ENCODE results near the gene NLRP9. TPM values are rescaled to one million over a fixed set of nuclear protein-coding genes. Genes with fewer than 3 reads are reported as not detected.

The NLRP9 gene
- total RNA-seq, 1 experiment from 2014 or later: not detected

DNA sequence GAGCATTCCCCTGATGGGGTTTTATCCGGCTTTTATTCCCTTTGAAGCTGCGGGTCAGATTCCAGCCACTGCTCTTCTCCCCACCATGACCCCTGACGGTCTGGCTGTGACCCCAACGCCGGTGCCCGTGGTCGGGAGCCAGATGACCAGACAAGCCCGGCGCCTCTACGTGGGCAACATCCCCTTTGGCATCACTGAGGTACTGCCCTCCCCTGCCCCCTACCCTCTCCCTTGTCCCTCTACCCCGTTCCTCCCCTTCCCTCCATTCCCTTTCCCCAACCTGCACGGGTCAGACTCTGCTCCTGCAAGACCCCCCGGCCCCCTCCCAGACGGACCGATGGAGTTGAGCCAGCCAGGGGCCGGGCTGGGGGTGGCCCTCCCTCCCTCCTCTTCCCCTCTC is 77.2 kb downstream of the NLRP9 start:
- TF ChIP-seq ATF1 (CRISPR knock-in tag; IDR thresholded peaks at IDR 0.05) (no peak), NFATC4 (CRISPR knock-in tag; IDR thresholded peaks at IDR 0.05) (no peak), ESRRA (CRISPR knock-in tag; IDR thresholded peaks at IDR 0.05; ENCODE audit: borderline replicate concordance) (no peak), NR3C1 (CRISPR knock-in tag; conservative IDR thresholded peaks at IDR 0.05; ENCODE audit: low read depth) (no peak), NFE2L1 (CRISPR knock-in tag; IDR thresholded peaks at IDR 0.05) (no peak), CREM (CRISPR knock-in tag; IDR thresholded peaks at IDR 0.05) (no peak), MXD4 (CRISPR knock-in tag; IDR thresholded peaks at IDR 0.05; ENCODE audit: borderline replicate concordance) (no peak), NR2C2 (CRISPR knock-in tag; IDR thresholded peaks at IDR 0.05) (no peak), RELA (CRISPR knock-in tag; IDR thresholded peaks at IDR 0.05; ENCODE audit: borderline replicate concordance) (no peak)
- TF ChIP-seq, protein P1, sequence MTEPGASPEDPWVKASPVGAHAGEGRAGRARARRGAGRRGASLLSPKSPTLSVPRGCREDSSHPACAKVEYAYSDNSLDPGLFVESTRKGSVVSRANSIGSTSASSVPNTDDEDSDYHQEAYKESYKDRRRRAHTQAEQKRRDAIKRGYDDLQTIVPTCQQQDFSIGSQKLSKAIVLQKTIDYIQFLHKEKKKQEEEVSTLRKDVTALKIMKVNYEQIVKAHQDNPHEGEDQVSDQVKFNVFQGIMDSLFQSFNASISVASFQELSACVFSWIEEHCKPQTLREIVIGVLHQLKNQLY (CRISPR knock-in tag; IDR thresholded peaks at IDR 0.05): no peak
- TF ChIP-seq, protein P2, sequence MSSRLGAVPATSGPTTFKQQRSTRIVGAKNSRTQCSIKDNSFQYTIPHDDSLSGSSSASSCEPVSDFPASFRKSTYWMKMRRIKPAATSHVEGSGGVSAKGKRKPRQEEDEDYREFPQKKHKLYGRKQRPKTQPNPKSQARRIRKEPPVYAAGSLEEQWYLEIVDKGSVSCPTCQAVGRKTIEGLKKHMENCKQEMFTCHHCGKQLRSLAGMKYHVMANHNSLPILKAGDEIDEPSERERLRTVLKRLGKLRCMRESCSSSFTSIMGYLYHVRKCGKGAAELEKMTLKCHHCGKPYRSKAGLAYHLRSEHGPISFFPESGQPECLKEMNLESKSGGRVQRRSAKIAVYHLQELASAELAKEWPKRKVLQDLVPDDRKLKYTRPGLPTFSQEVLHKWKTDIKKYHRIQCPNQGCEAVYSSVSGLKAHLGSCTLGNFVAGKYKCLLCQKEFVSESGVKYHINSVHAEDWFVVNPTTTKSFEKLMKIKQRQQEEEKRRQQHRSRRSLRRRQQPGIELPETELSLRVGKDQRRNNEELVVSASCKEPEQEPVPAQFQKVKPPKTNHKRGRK (CRISPR knock-in tag; IDR thresholded peaks at IDR 0.05; ENCODE audit: borderline replicate concordance): no peak
- TF ChIP-seq, protein P3, sequence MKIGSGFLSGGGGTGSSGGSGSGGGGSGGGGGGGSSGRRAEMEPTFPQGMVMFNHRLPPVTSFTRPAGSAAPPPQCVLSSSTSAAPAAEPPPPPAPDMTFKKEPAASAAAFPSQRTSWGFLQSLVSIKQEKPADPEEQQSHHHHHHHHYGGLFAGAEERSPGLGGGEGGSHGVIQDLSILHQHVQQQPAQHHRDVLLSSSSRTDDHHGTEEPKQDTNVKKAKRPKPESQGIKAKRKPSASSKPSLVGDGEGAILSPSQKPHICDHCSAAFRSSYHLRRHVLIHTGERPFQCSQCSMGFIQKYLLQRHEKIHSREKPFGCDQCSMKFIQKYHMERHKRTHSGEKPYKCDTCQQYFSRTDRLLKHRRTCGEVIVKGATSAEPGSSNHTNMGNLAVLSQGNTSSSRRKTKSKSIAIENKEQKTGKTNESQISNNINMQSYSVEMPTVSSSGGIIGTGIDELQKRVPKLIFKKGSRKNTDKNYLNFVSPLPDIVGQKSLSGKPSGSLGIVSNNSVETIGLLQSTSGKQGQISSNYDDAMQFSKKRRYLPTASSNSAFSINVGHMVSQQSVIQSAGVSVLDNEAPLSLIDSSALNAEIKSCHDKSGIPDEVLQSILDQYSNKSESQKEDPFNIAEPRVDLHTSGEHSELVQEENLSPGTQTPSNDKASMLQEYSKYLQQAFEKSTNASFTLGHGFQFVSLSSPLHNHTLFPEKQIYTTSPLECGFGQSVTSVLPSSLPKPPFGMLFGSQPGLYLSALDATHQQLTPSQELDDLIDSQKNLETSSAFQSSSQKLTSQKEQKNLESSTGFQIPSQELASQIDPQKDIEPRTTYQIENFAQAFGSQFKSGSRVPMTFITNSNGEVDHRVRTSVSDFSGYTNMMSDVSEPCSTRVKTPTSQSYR (CRISPR knock-in tag; IDR thresholded peaks at IDR 0.05): no peak
- TF ChIP-seq, protein P4, sequence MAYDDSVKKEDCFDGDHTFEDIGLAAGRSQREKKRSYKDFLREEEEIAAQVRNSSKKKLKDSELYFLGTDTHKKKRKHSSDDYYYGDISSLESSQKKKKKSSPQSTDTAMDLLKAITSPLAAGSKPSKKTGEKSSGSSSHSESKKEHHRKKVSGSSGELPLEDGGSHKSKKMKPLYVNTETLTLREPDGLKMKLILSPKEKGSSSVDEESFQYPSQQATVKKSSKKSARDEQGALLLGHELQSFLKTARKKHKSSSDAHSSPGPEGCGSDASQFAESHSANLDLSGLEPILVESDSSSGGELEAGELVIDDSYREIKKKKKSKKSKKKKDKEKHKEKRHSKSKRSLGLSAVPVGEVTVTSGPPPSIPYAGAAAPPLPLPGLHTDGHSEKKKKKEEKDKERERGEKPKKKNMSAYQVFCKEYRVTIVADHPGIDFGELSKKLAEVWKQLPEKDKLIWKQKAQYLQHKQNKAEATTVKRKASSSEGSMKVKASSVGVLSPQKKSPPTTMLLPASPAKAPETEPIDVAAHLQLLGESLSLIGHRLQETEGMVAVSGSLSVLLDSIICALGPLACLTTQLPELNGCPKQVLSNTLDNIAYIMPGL (CRISPR knock-in tag; IDR thresholded peaks at IDR 0.05): no peak
- TF ChIP-seq, protein P5, sequence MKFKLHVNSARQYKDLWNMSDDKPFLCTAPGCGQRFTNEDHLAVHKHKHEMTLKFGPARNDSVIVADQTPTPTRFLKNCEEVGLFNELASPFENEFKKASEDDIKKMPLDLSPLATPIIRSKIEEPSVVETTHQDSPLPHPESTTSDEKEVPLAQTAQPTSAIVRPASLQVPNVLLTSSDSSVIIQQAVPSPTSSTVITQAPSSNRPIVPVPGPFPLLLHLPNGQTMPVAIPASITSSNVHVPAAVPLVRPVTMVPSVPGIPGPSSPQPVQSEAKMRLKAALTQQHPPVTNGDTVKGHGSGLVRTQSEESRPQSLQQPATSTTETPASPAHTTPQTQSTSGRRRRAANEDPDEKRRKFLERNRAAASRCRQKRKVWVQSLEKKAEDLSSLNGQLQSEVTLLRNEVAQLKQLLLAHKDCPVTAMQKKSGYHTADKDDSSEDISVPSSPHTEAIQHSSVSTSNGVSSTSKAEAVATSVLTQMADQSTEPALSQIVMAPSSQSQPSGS (CRISPR knock-in tag; IDR thresholded peaks at IDR 0.05; ENCODE audit: borderline replicate concordance, low read depth): no peak
- TF ChIP-seq, protein P6, sequence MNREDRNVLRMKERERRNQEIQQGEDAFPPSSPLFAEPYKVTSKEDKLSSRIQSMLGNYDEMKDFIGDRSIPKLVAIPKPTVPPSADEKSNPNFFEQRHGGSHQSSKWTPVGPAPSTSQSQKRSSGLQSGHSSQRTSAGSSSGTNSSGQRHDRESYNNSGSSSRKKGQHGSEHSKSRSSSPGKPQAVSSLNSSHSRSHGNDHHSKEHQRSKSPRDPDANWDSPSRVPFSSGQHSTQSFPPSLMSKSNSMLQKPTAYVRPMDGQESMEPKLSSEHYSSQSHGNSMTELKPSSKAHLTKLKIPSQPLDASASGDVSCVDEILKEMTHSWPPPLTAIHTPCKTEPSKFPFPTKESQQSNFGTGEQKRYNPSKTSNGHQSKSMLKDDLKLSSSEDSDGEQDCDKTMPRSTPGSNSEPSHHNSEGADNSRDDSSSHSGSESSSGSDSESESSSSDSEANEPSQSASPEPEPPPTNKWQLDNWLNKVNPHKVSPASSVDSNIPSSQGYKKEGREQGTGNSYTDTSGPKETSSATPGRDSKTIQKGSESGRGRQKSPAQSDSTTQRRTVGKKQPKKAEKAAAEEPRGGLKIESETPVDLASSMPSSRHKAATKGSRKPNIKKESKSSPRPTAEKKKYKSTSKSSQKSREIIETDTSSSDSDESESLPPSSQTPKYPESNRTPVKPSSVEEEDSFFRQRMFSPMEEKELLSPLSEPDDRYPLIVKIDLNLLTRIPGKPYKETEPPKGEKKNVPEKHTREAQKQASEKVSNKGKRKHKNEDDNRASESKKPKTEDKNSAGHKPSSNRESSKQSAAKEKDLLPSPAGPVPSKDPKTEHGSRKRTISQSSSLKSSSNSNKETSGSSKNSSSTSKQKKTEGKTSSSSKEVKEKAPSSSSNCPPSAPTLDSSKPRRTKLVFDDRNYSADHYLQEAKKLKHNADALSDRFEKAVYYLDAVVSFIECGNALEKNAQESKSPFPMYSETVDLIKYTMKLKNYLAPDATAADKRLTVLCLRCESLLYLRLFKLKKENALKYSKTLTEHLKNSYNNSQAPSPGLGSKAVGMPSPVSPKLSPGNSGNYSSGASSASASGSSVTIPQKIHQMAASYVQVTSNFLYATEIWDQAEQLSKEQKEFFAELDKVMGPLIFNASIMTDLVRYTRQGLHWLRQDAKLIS (CRISPR knock-in tag; IDR thresholded peaks at IDR 0.05; ENCODE audit: borderline replicate concordance): no peak
- TF ChIP-seq, protein P7, sequence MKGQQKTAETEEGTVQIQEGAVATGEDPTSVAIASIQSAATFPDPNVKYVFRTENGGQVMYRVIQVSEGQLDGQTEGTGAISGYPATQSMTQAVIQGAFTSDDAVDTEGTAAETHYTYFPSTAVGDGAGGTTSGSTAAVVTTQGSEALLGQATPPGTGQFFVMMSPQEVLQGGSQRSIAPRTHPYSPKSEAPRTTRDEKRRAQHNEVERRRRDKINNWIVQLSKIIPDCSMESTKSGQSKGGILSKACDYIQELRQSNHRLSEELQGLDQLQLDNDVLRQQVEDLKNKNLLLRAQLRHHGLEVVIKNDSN (CRISPR knock-in tag; IDR thresholded peaks at IDR 0.05): no peak
- Mint-ChIP-seq H3K9me3 (no peaks in the 10 kb centered on the region), H3K4me3 (no peak overlapping the region), H3K4me1 (peaks cover 28% of the 10 kb centered on the region), H3K27me3 (ENCODE audit: low read depth) (no peaks in the 10 kb centered on the region; the same call in 1 of the 2 replicates), H3K27ac (no peak overlapping the region), H3K36me3 (peaks cover 51% of the 10 kb centered on the region)
- no peak for ATAC-seq
- no peak for DNase-seq (ENCODE audit: low spot score)
- ChIA-PET POLR2A (no interaction called here), CTCF (no interaction called here)
